SU-DHL-6 (cell line): ENCODE data around the gene ASPRV1.
A peak's percentile ranks its signal among the peaks of the same experiment; 100 is the strongest.

Source experiments
- H2AFZ ChIP-seq: fragments of 200-600 bp; sonication (generic); 2 replicates; pipeline ENCODE4 v1.6.1; 2014; ENCODE audit warnings: low read depth, mild to moderate bottlenecking, moderate library complexity, mixed read lengths, antibody characterized with exemption, low read length; ENCODE audit not compliant: severe bottlenecking
- H3F3A ChIP-seq: fragments of 200-600 bp; shearing (Covaris generic); 2 replicates; pipeline ENCODE4 v1.6.0; 2016; ENCODE audit warnings: antibody characterized with exemption, mild to moderate bottlenecking; ENCODE audit not compliant: insufficient read depth
- H3K27ac ChIP-seq: fragments of 200-600 bp; sonication (generic); 2 replicates; pipeline ENCODE4 v1.5.1; 2016; ENCODE audit warnings: low read depth, mild to moderate bottlenecking, low read length, moderate library complexity, mixed read lengths
- H3K27me3 ChIP-seq: fragments of 200-600 bp; sonication (generic), shearing (Covaris generic); 2 replicates; pipeline ENCODE4 v1.6.0; 2014; ENCODE audit warnings: mild to moderate bottlenecking, low read length
- H3K36me3 ChIP-seq: fragments of 200-600 bp; sonication (generic); 2 replicates; pipeline ENCODE4 v1.6.1; 2014; ENCODE audit warnings: mild to moderate bottlenecking, low read length, mixed read lengths
- H3K4me2 ChIP-seq: fragments of 300-600, 200-600 bp; shearing (Covaris generic), sonication (generic); 2 replicates; pipeline ENCODE4 v1.6.0; 2014; ENCODE audit warnings: low read length, low read depth, mild to moderate bottlenecking; ENCODE audit not compliant: poor library complexity, severe bottlenecking
- H3K4me3 ChIP-seq: fragments of 200-600 bp; sonication (generic); 2 replicates; pipeline ENCODE4 v1.5.1; 2014; ENCODE audit warnings: antibody characterized with exemption, low read length, mild to moderate bottlenecking, mixed read lengths; ENCODE audit not compliant: insufficient read depth, poor library complexity, severe bottlenecking
- H3K79me2 ChIP-seq: fragments of 200-600 bp; sonication (generic); 2 replicates; pipeline ENCODE4 v1.6.1; 2014; ENCODE audit warnings: mild to moderate bottlenecking, low read length, moderate library complexity; ENCODE audit not compliant: insufficient read depth
- H3K9ac ChIP-seq: fragments of 200-600 bp; sonication (generic); 2 replicates; pipeline ENCODE4 v1.7.0; 2014; ENCODE audit warnings: mild to moderate bottlenecking, low read length
- H3K9me2 ChIP-seq: fragments of 200-600 bp; sonication (generic); replicated peaks from 2 replicates; pipeline ENCODE4 v1.6.1; 2014; ENCODE audit warnings: low read length; ENCODE audit not compliant: insufficient read depth
- H3K9me3 ChIP-seq: fragments of 200-600 bp; sonication (generic); 2 replicates; pipeline ENCODE4 v1.6.1; 2014; ENCODE audit warnings: low read length, mixed read lengths; ENCODE audit not compliant: insufficient read depth
- H4K20me1 ChIP-seq: fragments of 200-600 bp; sonication (generic); 2 replicates; pipeline ENCODE4 v1.6.1; 2014; ENCODE audit warnings: low read depth, mild to moderate bottlenecking, antibody characterized with exemption, low read length, moderate library complexity, mixed read lengths
- EZH2phosphoT487 ChIP-seq: fragments of 200-600 bp; sonication (generic), shearing (Covaris generic); conservative IDR thresholded peaks from 2 replicates; pipeline ENCODE4 v1.6.1; 2018; ENCODE audit warnings: mild to moderate bottlenecking, antibody characterized with exemption, low read length, moderate library complexity, mixed read lengths
- TF ChIP-seq, protein P1 (sequence below): fragments of 200-600 bp; sonication (generic); IDR thresholded peaks from one replicate; pipeline ENCODE4 v1.5.1; 2017; ENCODE audit warnings: antibody characterized with exemption, mild to moderate bottlenecking, low read length, moderate library complexity; ENCODE audit not compliant: insufficient read depth, poor library complexity, severe bottlenecking

Gene ASPRV1

GRCh38 chr2:69926849-69927515 is 34.4 kb downstream of the ASPRV1 start:
- no peak for TF ChIP-seq EZH2phosphoT487
- TF ChIP-seq, protein P1, sequence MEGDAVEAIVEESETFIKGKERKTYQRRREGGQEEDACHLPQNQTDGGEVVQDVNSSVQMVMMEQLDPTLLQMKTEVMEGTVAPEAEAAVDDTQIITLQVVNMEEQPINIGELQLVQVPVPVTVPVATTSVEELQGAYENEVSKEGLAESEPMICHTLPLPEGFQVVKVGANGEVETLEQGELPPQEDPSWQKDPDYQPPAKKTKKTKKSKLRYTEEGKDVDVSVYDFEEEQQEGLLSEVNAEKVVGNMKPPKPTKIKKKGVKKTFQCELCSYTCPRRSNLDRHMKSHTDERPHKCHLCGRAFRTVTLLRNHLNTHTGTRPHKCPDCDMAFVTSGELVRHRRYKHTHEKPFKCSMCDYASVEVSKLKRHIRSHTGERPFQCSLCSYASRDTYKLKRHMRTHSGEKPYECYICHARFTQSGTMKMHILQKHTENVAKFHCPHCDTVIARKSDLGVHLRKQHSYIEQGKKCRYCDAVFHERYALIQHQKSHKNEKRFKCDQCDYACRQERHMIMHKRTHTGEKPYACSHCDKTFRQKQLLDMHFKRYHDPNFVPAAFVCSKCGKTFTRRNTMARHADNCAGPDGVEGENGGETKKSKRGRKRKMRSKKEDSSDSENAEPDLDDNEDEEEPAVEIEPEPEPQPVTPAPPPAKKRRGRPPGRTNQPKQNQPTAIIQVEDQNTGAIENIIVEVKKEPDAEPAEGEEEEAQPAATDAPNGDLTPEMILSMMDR = no peak
- H3K4me3 ChIP-seq = no peak overlapping the region
- H3F3A ChIP-seq = no peaks in the 10 kb centered on the region
- H3K36me3 ChIP-seq = no peaks in the 10 kb centered on the region; the same call in 1 of the 2 replicates
- no peak overlapping the region for H3K27ac ChIP-seq
- no peaks in the 10 kb centered on the region for H3K79me2 ChIP-seq
- no peak overlapping the region for H3K9ac ChIP-seq
- no peak overlapping the region for H3K4me2 ChIP-seq
- H3K9me3 ChIP-seq = no peaks in the 10 kb centered on the region
- H3K9me2 ChIP-seq = no peaks in the 10 kb centered on the region
- no peak overlapping the region for H2AFZ ChIP-seq
- H4K20me1 ChIP-seq = no peaks in the 10 kb centered on the region
- H3K27me3 ChIP-seq = no peaks in the 10 kb centered on the region

GRCh38 chr2:69923116-69923515 is 38.3 kb downstream of the ASPRV1 start:
- Histone ChIP-seq H3K36me3 (no peaks in the 10 kb centered on the region; the same call in 1 of the 2 replicates), H3K4me3 (no peak overlapping the region), H3K9me3 (no peaks in the 10 kb centered on the region), H2AFZ (no peak overlapping the region), H3K9me2 (no peaks in the 10 kb centered on the region), H3F3A (peaks cover 8% of the 10 kb centered on the region; the same call in 1 of the 2 replicates), H3K27me3 (no peaks in the 10 kb centered on the region), H3K4me2 (no peak overlapping the region), H3K79me2 (no peaks in the 10 kb centered on the region), H4K20me1 (no peaks in the 10 kb centered on the region), H3K27ac (no peak overlapping the region), H3K9ac (no peak overlapping the region)
- TF ChIP-seq EZH2phosphoT487 = no peak
- TF ChIP-seq, protein P1 = no peak

DNA sequence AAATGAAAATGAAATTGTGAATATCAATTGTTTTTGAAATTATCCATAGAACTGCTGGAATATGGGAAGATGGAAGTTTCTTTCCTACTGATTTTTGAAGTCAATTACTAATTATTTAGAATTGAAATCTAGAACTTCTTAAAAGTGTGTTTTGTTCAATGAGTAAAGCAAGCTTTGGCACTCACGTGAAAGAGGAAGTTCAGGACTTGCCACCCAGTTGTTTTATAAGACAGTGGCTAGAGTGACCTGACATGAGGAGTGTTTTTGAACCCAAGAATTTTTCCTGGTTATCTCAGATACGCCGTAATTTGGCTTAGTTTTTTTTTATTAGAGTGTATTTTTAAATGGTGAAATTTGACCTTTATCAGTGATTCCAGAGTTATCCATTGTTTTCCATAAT is 43.0 kb downstream of the ASPRV1 start:
- H2AFZ ChIP-seq = peak overlapping the region; percentile 6
- H3K79me2 ChIP-seq = no peaks in the 10 kb centered on the region
- TF ChIP-seq, protein P1 = no peak
- no peak for TF ChIP-seq EZH2phosphoT487
- no peak overlapping the region for H3K9ac ChIP-seq
- H3K27me3 ChIP-seq = no peaks in the 10 kb centered on the region
- H4K20me1 ChIP-seq = no peaks in the 10 kb centered on the region
- H3K36me3 ChIP-seq = no peaks in the 10 kb centered on the region; the same call in 1 of the 2 replicates
- H3K9me3 ChIP-seq = no peaks in the 10 kb centered on the region
- H3F3A ChIP-seq = peaks cover 19% of the 10 kb centered on the region
- no peaks in the 10 kb centered on the region for H3K9me2 ChIP-seq
- H3K27ac ChIP-seq = no peak overlapping the region
- H3K4me2 ChIP-seq = peak overlapping the region; percentile 36
- H3K4me3 ChIP-seq = no peak overlapping the region
